IMR-90 (cell line): Measurements from ENCODE around the gene KEAP1.

Source experiments
- BHLHE40 ChIP-seq: fragments of 150-350 bp; IDR thresholded peaks from 2 replicates; pipeline ENCODE4 v1.6.1; 2016; ENCODE audit warnings: mild to moderate bottlenecking, low read depth, low read length
- CEBPB ChIP-seq: IDR thresholded peaks from 2 replicates; pipeline ENCODE4 v1.6.1; 2012; ENCODE audit warnings: low read depth, low read length, improper control_type of control experiment
- CHD1 ChIP-seq: IDR thresholded peaks from 2 replicates; pipeline ENCODE4 v1.6.1; 2012; ENCODE audit warnings: low read depth, low read length, improper control_type of control experiment
- FOS ChIP-seq: fragments of 150-350 bp; IDR thresholded peaks from 2 replicates; pipeline ENCODE4 v1.6.1; 2016; ENCODE audit warnings: low read depth, low read length
- MAFK ChIP-seq: IDR thresholded peaks from 2 replicates; pipeline ENCODE4 v1.6.1; 2012; ENCODE audit warnings: low read depth, low read length, improper control_type of control experiment
- MAZ ChIP-seq: IDR thresholded peaks from 2 replicates; pipeline ENCODE4 v1.6.1; 2012; ENCODE audit warnings: low read depth, mild to moderate bottlenecking, low read length, improper control_type of control experiment, moderate library complexity, borderline replicate concordance
- MXI1 ChIP-seq: IDR thresholded peaks from 2 replicates; pipeline ENCODE4 v1.6.1; 2012; ENCODE audit warnings: low read depth, mild to moderate bottlenecking, low read length, moderate library complexity, borderline replicate concordance
- POLR2A ChIP-seq: IDR thresholded peaks from 2 replicates; pipeline ENCODE4 v1.6.1; 2012; ENCODE audit warnings: mild to moderate bottlenecking, low read depth, low read length
- RAD21 ChIP-seq: IDR thresholded peaks from 2 replicates; pipeline ENCODE4 v1.6.1; 2012; ENCODE audit warnings: low read length, improper control_type of control experiment
- RFX5 ChIP-seq: IDR thresholded peaks from 2 replicates; pipeline ENCODE4 v1.8.0; 2012; ENCODE audit warnings: low read depth, mild to moderate bottlenecking, low read length, moderate library complexity
- SMC3 ChIP-seq: fragments of 150-350 bp; IDR thresholded peaks from 2 replicates; pipeline ENCODE4 v1.6.1; 2016; ENCODE audit warnings: low read depth, mild to moderate bottlenecking, antibody characterized with exemption, low read length, moderate library complexity
- TF ChIP-seq, protein P1 (sequence below): conservative IDR thresholded peaks from 2 replicates; pipeline ENCODE4 v1.5.1; 2012; ENCODE audit warnings: mild to moderate bottlenecking, low read depth, low read length, improper control_type of control experiment
- TF ChIP-seq, protein P2 (sequence below): fragments of 150-350 bp; IDR thresholded peaks from 2 replicates; pipeline ENCODE4 v1.6.1; 2017; ENCODE audit warnings: mild to moderate bottlenecking, antibody characterized with exemption, low read length, low read depth
- TF ChIP-seq, protein P3 (sequence below): fragments of 150-350 bp; IDR thresholded peaks from 2 replicates; pipeline ENCODE4 v1.6.1; 2016; ENCODE audit warnings: low read depth, mild to moderate bottlenecking, low read length, moderate library complexity, borderline replicate concordance

DNA sequence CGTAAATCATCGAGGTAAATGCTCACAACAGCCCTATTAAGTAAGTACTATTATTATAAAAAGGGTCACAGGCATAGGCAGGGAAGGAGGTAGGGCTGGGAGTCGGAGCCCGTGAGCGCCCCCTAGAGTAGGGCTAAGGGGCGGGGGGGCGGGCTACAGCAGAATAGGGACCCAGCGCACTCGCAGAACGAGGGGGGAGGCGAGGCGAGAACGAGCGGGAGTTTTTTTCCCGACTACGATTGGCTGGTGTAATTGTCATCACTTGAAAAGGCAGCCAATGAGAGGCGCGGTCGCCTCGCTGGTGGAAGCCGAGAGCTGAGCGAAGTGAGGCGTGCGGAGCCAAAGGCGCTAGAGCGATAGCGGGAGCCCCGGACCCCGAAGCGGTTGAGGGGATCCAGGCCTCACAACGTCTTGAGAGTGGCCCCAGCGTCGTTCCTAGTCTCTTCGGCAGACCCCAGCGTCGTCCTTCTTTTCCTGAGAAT is 24.2 kb downstream of the KEAP1 start:
- TF ChIP-seq, protein P1, sequence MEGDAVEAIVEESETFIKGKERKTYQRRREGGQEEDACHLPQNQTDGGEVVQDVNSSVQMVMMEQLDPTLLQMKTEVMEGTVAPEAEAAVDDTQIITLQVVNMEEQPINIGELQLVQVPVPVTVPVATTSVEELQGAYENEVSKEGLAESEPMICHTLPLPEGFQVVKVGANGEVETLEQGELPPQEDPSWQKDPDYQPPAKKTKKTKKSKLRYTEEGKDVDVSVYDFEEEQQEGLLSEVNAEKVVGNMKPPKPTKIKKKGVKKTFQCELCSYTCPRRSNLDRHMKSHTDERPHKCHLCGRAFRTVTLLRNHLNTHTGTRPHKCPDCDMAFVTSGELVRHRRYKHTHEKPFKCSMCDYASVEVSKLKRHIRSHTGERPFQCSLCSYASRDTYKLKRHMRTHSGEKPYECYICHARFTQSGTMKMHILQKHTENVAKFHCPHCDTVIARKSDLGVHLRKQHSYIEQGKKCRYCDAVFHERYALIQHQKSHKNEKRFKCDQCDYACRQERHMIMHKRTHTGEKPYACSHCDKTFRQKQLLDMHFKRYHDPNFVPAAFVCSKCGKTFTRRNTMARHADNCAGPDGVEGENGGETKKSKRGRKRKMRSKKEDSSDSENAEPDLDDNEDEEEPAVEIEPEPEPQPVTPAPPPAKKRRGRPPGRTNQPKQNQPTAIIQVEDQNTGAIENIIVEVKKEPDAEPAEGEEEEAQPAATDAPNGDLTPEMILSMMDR: peak; percentile 49
- TF ChIP-seq POLR2A (no peak), RAD21 (0 out of 2 replicates have a peak, but pooled peaks have one; percentile 13), MAZ (peak; percentile 41; the same call in 1 of the 2 replicates), CHD1 (no peak), RFX5 (no peak), FOS (no peak), BHLHE40 (no peak), CEBPB (no peak), SMC3 (no peak), MAFK (no peak), MXI1 (no peak)
- TF ChIP-seq, protein P2, sequence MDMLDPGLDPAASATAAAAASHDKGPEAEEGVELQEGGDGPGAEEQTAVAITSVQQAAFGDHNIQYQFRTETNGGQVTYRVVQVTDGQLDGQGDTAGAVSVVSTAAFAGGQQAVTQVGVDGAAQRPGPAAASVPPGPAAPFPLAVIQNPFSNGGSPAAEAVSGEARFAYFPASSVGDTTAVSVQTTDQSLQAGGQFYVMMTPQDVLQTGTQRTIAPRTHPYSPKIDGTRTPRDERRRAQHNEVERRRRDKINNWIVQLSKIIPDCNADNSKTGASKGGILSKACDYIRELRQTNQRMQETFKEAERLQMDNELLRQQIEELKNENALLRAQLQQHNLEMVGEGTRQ: no peak
- TF ChIP-seq, protein P3, sequence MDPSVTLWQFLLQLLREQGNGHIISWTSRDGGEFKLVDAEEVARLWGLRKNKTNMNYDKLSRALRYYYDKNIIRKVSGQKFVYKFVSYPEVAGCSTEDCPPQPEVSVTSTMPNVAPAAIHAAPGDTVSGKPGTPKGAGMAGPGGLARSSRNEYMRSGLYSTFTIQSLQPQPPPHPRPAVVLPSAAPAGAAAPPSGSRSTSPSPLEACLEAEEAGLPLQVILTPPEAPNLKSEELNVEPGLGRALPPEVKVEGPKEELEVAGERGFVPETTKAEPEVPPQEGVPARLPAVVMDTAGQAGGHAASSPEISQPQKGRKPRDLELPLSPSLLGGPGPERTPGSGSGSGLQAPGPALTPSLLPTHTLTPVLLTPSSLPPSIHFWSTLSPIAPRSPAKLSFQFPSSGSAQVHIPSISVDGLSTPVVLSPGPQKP: no peak
